GM18508 (cell line): ENCODE measurements around the gene AGXT2.
A peak's percentile ranks its signal among the peaks of the same experiment; 100 is the strongest.

Experiments used
- ATAC-seq: cut with Tn5 transposase; IDR thresholded peaks from one replicate; pipeline ENCODE4 v1.9.1; 2021; ENCODE audit warnings: moderate number of reproducible peaks; ENCODE audit not compliant: insufficient read depth, unreplicated experiment

The AGXT2 gene

GRCh38 chr5:35047785-35048404 lies at the start of gene AGXT2:
TSS of gene AGXT2 (minus strand) at chr5:35047949. CDS start at chr5:35047892, 57 bp downstream.
- no peak for ATAC-seq

GRCh38 chr5:35096932-35097331 lies 49.2 kb upstream of the AGXT2 start:
- no peak for ATAC-seq

- ATAC-seq: no peak
These were observed 48.5 kb upstream of the AGXT2 start for GRCh38 chr5:35096216-35096615.

- no peak for ATAC-seq
These were observed 47.6 kb upstream of the AGXT2 start for GRCh38 chr5:35095366-35095765.

- ATAC-seq: no peak
These were observed 47.2 kb upstream of the AGXT2 start for GRCh38 chr5:35094948-35095347.

- no peak for ATAC-seq
These were observed 45.0 kb upstream of the AGXT2 start for GRCh38 chr5:35092703-35093102.

- no peak for ATAC-seq
These were observed 44.0 kb upstream of the AGXT2 start for GRCh38 chr5:35091704-35092103.

GRCh38 chr5:35089334-35090314 lies 41.9 kb upstream of the AGXT2 start:
- no peak for ATAC-seq

- ATAC-seq: no peak
These were observed 40.2 kb upstream of the AGXT2 start for GRCh38 chr5:35087991-35088390.

- ATAC-seq: no peak
These were observed 35.4 kb upstream of the AGXT2 start for GRCh38 chr5:35083150-35083549.

- no peak for ATAC-seq
These were observed 34.8 kb upstream of the AGXT2 start for GRCh38 chr5:35082530-35082929.

- no peak for ATAC-seq
These were observed 33.4 kb upstream of the AGXT2 start for GRCh38 chr5:35081134-35081533.

GRCh38 chr5:35073160-35073559 lies 25.4 kb upstream of the AGXT2 start:
- no peak for ATAC-seq

- ATAC-seq: no peak
These were observed 21.4 kb upstream of the AGXT2 start for GRCh38 chr5:35069188-35069587.

GRCh38 chr5:35067985-35068384 lies 20.2 kb upstream of the AGXT2 start:
- no peak for ATAC-seq

- ATAC-seq: peak; percentile 92
These were observed 18.6 kb upstream of the AGXT2 start for GRCh38 chr5:35066260-35066795.

- no peak for ATAC-seq
These were observed 15.7 kb upstream of the AGXT2 start for GRCh38 chr5:35063414-35063813.

GRCh38 chr5:35061211-35061770 lies 13.5 kb upstream of the AGXT2 start:
- ATAC-seq: no peak

- no peak for ATAC-seq
These were observed 12.5 kb upstream of the AGXT2 start for GRCh38 chr5:35060236-35060635.

- no peak for ATAC-seq
These were observed 11.5 kb upstream of the AGXT2 start for GRCh38 chr5:35059251-35059650.

GRCh38 chr5:35058374-35058788 lies 10.6 kb upstream of the AGXT2 start:
- peak; percentile 87 for ATAC-seq
